Ovary (tissue), 3 donors: ENCODE data around the gene MBNL1.

Source experiments
- CTCF ChIP-seq, 3 donors: fragments of 450-650 bp in 2 of 3; fragments of 200-600 bp in 1 of 3; IDR thresholded peaks; one replicate each; pipeline versions ENCODE4 v1.5.1 to v1.8.0; 2016 to 2022; ENCODE audit warnings: antibody characterized with exemption in 3 of 3, mild to moderate bottlenecking in 1 of 3
- POLR2A ChIP-seq: fragments of 450-650 bp; IDR thresholded peaks from one replicate; pipeline ENCODE4 v1.6.1; 2017; ENCODE audit warnings: antibody characterized with exemption, mild to moderate bottlenecking, moderate library complexity
- donor health status: DM: no; HTN: no; CAD: no.

- TF ChIP-seq POLR2A, result no peak
- no peak for TF ChIP-seq CTCF (IDR thresholded peaks at IDR 0.05)
Observed at GRCh38 chr3:152488449-152488848, 219.7 kb downstream of the MBNL1 start.
